HT1080 (cell line): ENCODE results near the gene CHD1. TPM values are rescaled to one million over a fixed set of nuclear protein-coding genes. Genes with fewer than 3 reads are reported as not detected.

Experiments used
- DNase-seq: peaks from one replicate; pipeline ENCODE4 v3.0.0-alpha.2; 2015; ENCODE audit warnings: low read depth
- total RNA-seq: library from RNA; depleted of rRNA; stranded (reverse); fragments of >200 nt; shearing (Covaris generic); gene quantifications from 2 replicates; pipeline ENCODE4 v1.2.3, GENCODE V29; 2014

Gene CHD1
- total RNA-seq, 1 experiment from 2014 or later = 50.1 TPM

- peak; percentile 69 for DNase-seq
Measured at GRCh38 chr5:98904780-98905179, 24.0 kb downstream of the CHD1 start.

GRCh38 chr5:98902733-98903132, 26.1 kb downstream of the CHD1 start:
- DNase-seq = peak; percentile 27

- DNase-seq = no peak
Measured at GRCh38 chr5:98899456-98899855, 29.4 kb downstream of the CHD1 start.

- no peak for DNase-seq
Measured at GRCh38 chr5:98898743-98899142, 30.1 kb downstream of the CHD1 start.

- DNase-seq = no peak
Measured at GRCh38 chr5:98891591-98891990, 37.2 kb downstream of the CHD1 start.

- DNase-seq = no peak
Measured at GRCh38 chr5:98880598-98880997, 48.2 kb downstream of the CHD1 start.

- DNase-seq = peak; percentile 6
Measured at GRCh38 chr5:98880151-98880550, 48.7 kb downstream of the CHD1 start.

GRCh38 chr5:98877600-98877999, 51.2 kb downstream of the CHD1 start:
- DNase-seq = no peak

- peak; percentile 56 for DNase-seq
Measured at GRCh38 chr5:98872674-98873073, 56.1 kb downstream of the CHD1 start.

GRCh38 chr5:98865690-98866089, 63.1 kb downstream of the CHD1 start:
- no peak for DNase-seq

GRCh38 chr5:98847054-98847453, 81.8 kb downstream of the CHD1 start:
- DNase-seq = no peak

- DNase-seq = no peak
Measured at GRCh38 chr5:98846520-98846919, 82.3 kb downstream of the CHD1 start.

GRCh38 chr5:98845878-98846277, 82.9 kb downstream of the CHD1 start:
- DNase-seq = no peak

GRCh38 chr5:98844865-98845264, 83.9 kb downstream of the CHD1 start:
- no peak for DNase-seq

GRCh38 chr5:98843481-98843880, 85.3 kb downstream of the CHD1 start:
- no peak for DNase-seq

- DNase-seq = no peak
Measured at GRCh38 chr5:98840946-98841345, 87.9 kb downstream of the CHD1 start.

- DNase-seq = no peak
Measured at GRCh38 chr5:98839469-98840383, 89.1 kb downstream of the CHD1 start.

- DNase-seq = no peak
Measured at GRCh38 chr5:98836175-98836574, 92.6 kb downstream of the CHD1 start.

- DNase-seq = no peak
Measured at GRCh38 chr5:98827588-98828284, 101.1 kb downstream of the CHD1 start.

GRCh38 chr5:98827161-98827560, 101.6 kb downstream of the CHD1 start:
- peak; percentile 37 for DNase-seq

- no peak for DNase-seq
Measured at GRCh38 chr5:98825582-98826375, 103.0 kb downstream of the CHD1 start.
